HUES6 (cell line): ENCODE results near the gene SGCA.

Experiments used
- H3K27ac ChIP-seq: 2 replicates; pipeline ENCODE4 v1.7.0; 2013; ENCODE audit warnings: low read depth, mild to moderate bottlenecking, low read length, inconsistent platforms
- H3K27me3 ChIP-seq: 2 replicates; pipeline ENCODE4 v1.6.1; 2013; ENCODE audit warnings: low read length; ENCODE audit not compliant: control insufficient read depth, insufficient read depth
- H3K36me3 ChIP-seq: 2 replicates; pipeline ENCODE4 v1.6.1; 2013; ENCODE audit warnings: low read length; ENCODE audit not compliant: control insufficient read depth, insufficient read depth
- H3K4me1 ChIP-seq: 2 replicates; pipeline ENCODE4 v1.6.1; 2013; ENCODE audit warnings: low read length; ENCODE audit not compliant: control insufficient read depth, insufficient read depth
- H3K4me3 ChIP-seq: 2 replicates; pipeline ENCODE4 v1.5.1; 2013; ENCODE audit warnings: low read depth, low read length
- H3K9ac ChIP-seq: one replicate; pipeline ENCODE4 v1.6.1; 2013; ENCODE audit warnings: mild to moderate bottlenecking, low read length
- H3K9me3 ChIP-seq: 2 replicates; pipeline ENCODE4 v1.6.1; 2013; ENCODE audit warnings: low read depth, low read length; ENCODE audit not compliant: control insufficient read depth, insufficient read depth

The SGCA gene

DNA sequence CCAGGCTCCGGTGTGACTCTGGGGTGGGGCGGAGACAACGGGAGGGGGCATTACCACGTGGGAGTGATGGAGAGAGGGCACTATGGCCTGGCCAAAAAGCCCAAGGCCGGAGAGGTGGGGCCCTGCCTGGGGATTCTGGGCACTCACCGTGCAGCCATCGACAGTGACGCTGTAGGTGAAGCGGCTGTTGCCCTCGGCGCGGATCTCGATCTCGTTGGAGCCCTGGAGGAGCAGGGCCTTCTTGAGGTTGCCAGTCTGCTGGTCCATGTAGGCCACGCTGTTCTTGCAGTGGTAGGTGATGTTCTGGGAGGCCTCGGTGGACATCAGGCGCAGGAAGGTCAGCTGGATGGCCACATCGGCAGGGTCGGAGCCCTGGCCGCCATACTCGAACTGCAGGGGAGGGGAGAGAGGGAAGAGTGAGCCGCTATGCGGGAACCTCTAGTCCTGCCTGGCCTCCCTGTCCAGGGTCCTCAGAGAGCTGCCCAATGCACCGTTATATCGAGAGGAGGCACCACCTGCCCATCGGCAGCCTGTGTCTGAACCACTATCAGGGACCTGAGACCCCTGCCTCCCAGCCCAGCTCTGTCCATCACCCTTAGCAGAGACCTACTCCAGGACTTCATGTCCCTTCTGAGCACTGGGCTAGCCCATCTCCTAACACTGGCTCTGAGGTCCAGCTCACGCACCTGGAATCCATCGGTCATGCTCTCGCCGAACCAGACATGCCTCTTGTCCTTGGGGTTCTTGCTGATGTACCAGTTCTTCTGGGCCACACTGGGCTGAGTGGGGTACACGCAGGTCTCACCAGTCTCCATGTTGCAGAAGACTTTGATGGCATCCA, 20.0 kb downstream of the SGCA start:
- H3K36me3 ChIP-seq = peaks cover 58% of the 10 kb centered on the region
- H3K9ac ChIP-seq = no peak overlapping the region
- no peak overlapping the region for H3K27ac ChIP-seq
- no peaks in the 10 kb centered on the region for H3K27me3 ChIP-seq
- H3K4me1 ChIP-seq = peaks cover 20% of the 10 kb centered on the region
- H3K4me3 ChIP-seq = no peak overlapping the region
- H3K9me3 ChIP-seq = no peaks in the 10 kb centered on the region

DNA sequence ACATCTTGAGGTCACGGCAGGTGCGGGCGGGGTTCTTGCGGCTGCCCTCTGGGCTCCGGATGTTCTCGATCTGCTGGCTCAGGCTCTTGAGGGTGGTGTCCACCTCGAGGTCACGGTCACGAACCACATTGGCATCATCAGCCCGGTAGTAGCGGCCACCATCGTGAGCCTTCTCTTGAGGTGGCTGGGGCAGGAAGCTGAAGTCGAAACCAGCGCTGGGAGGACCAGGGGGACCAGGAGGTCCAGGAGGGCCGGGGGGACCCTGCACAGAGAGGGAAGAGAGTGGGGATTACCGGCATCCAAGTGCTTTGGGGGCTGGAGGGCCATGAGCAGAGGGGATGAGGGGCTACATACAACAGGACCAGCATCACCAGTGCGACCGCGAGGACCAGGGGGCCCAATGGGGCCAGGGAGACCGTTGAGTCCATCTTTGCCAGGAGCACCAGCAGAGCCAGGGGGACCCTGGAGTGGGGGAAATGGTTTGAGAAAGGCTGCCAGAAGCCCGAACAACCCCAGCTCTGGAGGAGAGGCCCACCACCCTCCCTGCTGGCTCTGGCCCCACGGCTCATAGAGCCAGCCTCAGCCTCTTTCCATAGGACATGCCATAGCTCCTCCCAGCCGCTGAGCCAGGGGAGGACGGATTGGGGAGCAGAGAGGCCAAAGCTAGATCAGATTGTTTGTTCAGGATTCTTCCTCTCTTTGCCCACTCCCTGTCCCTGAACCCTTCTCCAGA, 21.0 kb downstream of the SGCA start:
- Histone ChIP-seq H3K9ac (no peak overlapping the region), H3K27me3 (no peaks in the 10 kb centered on the region), H3K27ac (no peak overlapping the region), H3K4me3 (no peak overlapping the region), H3K4me1 (peaks cover 20% of the 10 kb centered on the region), H3K9me3 (no peaks in the 10 kb centered on the region), H3K36me3 (peaks cover 67% of the 10 kb centered on the region)

DNA sequence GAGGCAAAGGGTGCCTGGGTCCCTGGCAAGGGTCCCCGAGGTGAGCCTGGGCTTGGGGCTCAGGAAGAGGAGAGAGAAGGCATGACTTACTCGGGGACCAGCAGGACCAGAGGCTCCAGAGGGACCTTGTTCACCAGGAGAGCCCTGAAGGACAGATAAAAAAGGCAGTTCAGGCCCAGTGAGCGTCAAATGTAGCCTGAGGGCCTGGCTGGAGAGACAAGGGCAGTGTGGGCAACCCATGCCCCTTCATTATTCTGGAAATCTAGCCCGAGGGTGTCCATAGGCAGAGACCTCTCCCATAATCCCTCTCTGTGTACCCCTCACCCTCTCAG, 21.6 kb downstream of the SGCA start:
- Histone ChIP-seq H3K36me3 (peaks cover 73% of the 10 kb centered on the region), H3K9ac (no peak overlapping the region), H3K9me3 (no peaks in the 10 kb centered on the region), H3K4me1 (peaks cover 20% of the 10 kb centered on the region), H3K27me3 (no peaks in the 10 kb centered on the region), H3K4me3 (no peak overlapping the region), H3K27ac (no peak overlapping the region)

DNA sequence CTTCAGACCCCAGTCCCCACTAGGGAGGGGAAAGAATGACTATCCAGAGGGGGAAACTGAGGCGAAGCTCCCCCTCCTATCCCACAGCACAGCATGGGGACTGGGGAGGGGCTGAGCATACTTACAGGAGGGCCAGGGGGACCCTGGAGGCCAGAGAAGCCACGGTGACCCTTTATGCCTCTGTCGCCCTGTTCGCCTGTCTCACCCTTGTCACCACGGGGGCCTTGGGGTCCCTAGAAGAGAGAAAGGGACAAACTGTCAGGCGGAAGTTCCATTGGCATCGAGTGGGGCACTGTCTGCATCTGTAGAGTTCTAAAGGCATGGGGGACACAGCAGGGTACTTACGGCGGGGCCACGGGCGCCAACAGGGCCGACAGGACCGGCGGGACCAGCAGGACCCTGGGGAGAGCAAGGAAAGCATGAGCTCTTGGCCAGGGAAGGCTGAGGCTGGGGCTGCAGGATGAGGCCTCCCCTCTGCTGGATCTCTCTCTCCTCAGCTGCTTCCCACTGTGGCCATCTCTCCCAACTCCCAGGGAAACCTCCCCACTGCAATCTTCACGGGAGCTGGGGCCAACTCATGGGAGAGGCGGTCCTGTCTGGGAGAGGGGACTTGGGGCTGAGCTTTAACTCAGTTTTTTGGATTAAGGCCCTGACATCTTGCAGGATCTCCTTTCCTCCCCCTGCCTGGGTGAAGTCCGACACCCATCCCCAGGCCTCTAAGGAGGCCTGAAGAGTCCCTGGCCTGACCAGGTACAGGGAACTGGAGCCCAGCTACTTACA, 22.1 kb downstream of the SGCA start:
- Histone ChIP-seq H3K36me3 (peaks cover 79% of the 10 kb centered on the region), H3K4me1 (peaks cover 18% of the 10 kb centered on the region), H3K27me3 (no peaks in the 10 kb centered on the region), H3K27ac (no peak overlapping the region), H3K9ac (no peak overlapping the region), H3K9me3 (no peaks in the 10 kb centered on the region), H3K4me3 (no peak overlapping the region)

DNA sequence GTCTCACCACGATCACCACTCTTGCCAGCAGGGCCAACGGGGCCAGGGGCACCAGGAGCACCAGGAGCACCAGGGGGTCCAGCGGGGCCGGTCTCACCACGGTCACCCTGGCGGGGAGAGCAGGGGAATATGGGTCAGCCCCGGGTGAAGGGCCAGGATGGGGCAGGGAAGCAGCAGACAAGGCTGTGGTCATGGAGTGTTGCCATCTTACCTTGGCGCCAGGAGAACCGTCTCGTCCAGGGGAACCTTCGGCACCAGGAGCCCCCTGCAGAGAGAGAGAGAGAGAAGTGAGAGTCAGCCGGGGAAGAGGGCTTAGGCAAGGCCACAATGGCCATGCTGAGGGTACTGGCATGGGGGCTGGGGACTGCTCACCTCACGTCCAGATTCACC, 22.7 kb downstream of the SGCA start:
- Histone ChIP-seq H3K27ac (no peak overlapping the region), H3K9me3 (no peaks in the 10 kb centered on the region), H3K36me3 (peaks cover 84% of the 10 kb centered on the region), H3K27me3 (no peaks in the 10 kb centered on the region), H3K9ac (no peak overlapping the region), H3K4me3 (no peak overlapping the region), H3K4me1 (peaks cover 13% of the 10 kb centered on the region)

DNA sequence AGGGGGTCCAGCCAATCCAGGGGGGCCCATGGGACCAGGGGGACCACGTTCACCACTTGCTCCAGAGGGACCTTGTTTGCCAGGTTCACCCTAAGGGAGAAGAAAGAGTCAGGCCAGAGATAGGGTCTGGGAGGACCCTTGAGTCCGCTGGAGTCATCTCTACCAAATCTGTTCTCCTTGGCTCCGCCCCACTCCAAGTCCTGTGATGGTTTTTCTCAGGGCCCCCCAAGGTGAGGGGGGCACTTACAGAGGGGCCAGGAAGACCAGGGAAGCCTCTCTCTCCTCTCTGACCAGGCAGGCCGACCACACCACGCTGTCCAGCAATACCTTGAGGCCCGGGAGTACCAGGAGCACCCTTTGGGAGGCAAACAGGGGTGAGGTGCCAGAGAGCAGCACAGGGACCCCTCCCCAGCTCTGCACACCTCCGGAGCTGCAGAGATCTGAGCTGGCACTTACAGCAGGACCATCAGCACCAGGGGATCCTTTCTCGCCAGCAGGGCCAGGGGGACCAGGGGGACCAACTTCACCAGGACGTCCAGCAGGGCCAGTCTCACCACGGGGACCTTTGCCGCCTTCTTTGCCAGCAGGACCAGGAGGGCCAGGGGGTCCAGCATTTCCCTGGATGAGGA, 23.2 kb downstream of the SGCA start:
- H3K4me3 ChIP-seq = no peak overlapping the region
- no peak overlapping the region for H3K9ac ChIP-seq
- no peaks in the 10 kb centered on the region for H3K9me3 ChIP-seq
- H3K27ac ChIP-seq = no peak overlapping the region
- peaks cover 8% of the 10 kb centered on the region for H3K4me1 ChIP-seq
- H3K36me3 ChIP-seq = peaks cover 89% of the 10 kb centered on the region
- no peaks in the 10 kb centered on the region for H3K27me3 ChIP-seq

DNA sequence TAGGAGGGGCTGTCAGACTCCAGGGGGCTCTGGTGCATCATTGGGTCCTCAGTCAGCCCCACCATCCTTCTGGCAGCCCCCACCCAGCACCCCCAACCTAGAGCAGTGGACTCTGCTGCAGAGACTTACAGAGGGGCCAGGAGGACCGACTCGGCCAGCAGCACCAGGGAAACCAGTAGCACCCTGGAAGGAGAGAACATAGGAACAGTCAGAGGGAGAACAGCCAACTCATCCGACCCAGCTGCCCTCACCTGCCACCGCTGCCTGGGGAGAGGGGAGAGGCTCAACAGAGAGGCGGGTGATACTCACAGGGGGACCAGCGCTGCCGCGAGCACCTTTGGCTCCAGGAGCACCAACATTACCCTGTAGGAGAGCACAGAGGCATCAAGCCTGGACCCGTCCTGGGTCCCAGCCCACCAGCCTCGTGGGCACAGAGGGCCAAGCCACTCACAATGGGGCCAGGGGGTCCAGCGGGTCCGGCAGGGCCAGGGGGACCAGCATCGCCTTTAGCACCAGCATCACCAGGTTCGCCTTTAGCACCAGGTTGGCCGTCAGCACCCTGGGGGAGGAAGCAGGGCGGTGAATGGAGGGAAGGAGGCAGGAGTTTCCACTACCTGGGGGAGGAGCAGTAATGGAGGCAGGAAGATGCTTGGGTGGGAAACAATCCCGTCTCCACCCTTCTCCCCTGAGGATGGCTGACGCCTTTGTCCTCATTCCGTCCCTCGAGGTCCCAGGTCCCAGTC, 23.9 kb downstream of the SGCA start:
- Histone ChIP-seq H3K4me1 (peaks cover 2% of the 10 kb centered on the region), H3K9me3 (no peaks in the 10 kb centered on the region), H3K4me3 (no peak overlapping the region), H3K36me3 (peaks cover 95% of the 10 kb centered on the region), H3K9ac (no peak overlapping the region), H3K27me3 (no peaks in the 10 kb centered on the region), H3K27ac (no peak overlapping the region)

DNA sequence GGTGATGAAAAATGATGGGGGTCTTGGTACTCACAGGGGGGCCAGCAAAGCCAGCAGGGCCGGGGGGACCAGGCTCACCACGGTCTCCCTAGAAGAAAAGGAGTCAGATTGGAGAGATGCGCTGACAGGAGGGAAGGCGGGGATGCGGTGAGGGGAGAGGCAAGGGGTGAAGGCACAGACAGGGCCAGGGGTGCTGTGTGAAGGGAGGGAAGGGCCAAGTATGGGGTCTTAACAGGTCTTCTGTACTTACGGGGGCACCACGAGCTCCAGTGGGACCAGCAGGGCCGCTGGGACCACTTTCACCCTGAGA, 24.4 kb downstream of the SGCA start:
- no peak overlapping the region for H3K27ac ChIP-seq
- no peak overlapping the region for H3K4me3 ChIP-seq
- H3K4me1 ChIP-seq = no peaks in the 10 kb centered on the region
- no peaks in the 10 kb centered on the region for H3K27me3 ChIP-seq
- peaks cover 99% of the 10 kb centered on the region for H3K36me3 ChIP-seq
- H3K9ac ChIP-seq = no peak overlapping the region
- no peaks in the 10 kb centered on the region for H3K9me3 ChIP-seq

DNA sequence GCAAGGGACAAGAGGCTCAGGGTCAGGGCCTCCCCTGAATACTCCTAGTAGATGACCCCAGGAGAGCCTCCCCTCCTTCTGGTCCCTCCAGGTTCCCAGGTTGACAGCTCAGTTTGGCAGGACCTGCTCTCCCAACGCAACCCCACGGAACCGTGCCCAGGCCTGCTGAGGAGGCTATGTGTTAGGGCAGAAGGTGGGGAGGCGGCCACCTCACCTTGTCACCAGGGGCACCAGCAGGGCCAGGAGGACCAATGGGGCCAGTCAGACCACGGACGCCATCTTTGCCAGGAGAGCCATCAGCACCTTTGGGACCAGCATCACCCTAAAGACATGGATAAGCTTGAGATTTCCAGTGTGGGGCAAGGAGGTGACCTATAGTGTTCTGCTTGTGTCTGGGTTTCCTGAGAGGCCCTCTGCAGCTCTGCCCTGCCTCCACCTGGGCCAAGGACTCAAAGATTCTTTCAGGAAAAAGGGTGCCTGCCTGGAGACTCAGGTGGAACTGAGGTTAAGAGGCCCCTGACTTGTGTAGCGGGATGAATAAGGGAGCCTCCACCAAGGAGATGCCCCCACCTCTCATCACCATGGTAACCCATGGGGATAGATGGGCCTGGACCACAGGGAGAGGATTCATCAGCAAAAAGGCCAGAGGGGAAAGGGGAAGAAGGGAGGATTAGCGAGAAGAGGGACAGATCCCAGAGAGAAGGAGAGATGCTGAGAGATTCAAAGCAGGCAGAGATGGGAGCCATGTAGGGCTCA, 25.0 kb downstream of the SGCA start:
- Histone ChIP-seq H3K4me1 (no peaks in the 10 kb centered on the region), H3K27me3 (no peaks in the 10 kb centered on the region), H3K4me3 (no peak overlapping the region), H3K36me3 (peaks cover 99% of the 10 kb centered on the region), H3K27ac (no peak overlapping the region), H3K9me3 (no peaks in the 10 kb centered on the region), H3K9ac (no peak overlapping the region)
